Panc1 (cell line): ENCODE results near the gene ZNF831. TPM values are rescaled to one million over a fixed set of nuclear protein-coding genes. Genes with fewer than 3 reads are reported as not detected.

ENCODE experiments used
- ATAC-seq: fragments of 200-7000 bp; cut with Tn5 transposase; 2 replicates; pipeline ENCODE4 v1.9.1; 2020; ENCODE audit warnings: mild to moderate bottlenecking, moderate library complexity
- BruUV-seq: library from RNA; stranded (reverse); fragments of 400-500 nt; replicated peaks from 2 replicates; lab custom pipeline; 2021; lab: Mats Ljungman, UMichigan
- CTCF ChIA-PET: fragments of 300-600 bp; sonication (Branson Sonifier 250); formaldehyde crosslinking; loops from one replicate; lab custom pipeline; 2022; ENCODE audit warnings: antibody characterized with exemption; lab: Charles Lee
- POLR2A ChIA-PET: fragments of 300-600 bp; sonication (Branson Sonifier 250); formaldehyde crosslinking; loops from one replicate; lab custom pipeline; 2022; ENCODE audit warnings: antibody characterized with exemption; lab: Charles Lee
- DNase-seq: peaks from one replicate; pipeline ENCODE4 v3.0.0-alpha.2; 2010; ENCODE audit warnings: low read depth, low spot score
- H3K27ac ChIP-seq: 2 replicates; pipeline ENCODE4 v1.5.1; 2011; ENCODE audit warnings: mild to moderate bottlenecking, low read length, inconsistent platforms
- H3K27me3 ChIP-seq: fragments of 200-500 bp; sonication (Bioruptor generic); 2 replicates; pipeline ENCODE4 v1.6.0; 2014; ENCODE audit warnings: low read length, inconsistent platforms; ENCODE audit not compliant: control insufficient read depth, insufficient read depth
- H3K36me3 ChIP-seq: fragments of 200-500 bp; sonication (Bioruptor generic); 2 replicates; pipeline ENCODE4 v1.5.1; 2014; ENCODE audit warnings: inconsistent platforms, mild to moderate bottlenecking, low read length, moderate library complexity; ENCODE audit not compliant: control insufficient read depth, insufficient read depth
- H3K4me1 ChIP-seq: 2 replicates; pipeline ENCODE4 v1.5.1; 2011; ENCODE audit warnings: inconsistent platforms, mild to moderate bottlenecking, low read length, moderate library complexity; ENCODE audit not compliant: control insufficient read depth, insufficient read depth
- H3K4me3 ChIP-seq, 2 experiments: 2 replicates each; pipeline ENCODE4 v1.5.1; 2011 to 2012; ENCODE audit warnings: low read depth in 2 of 2, low read length in 2 of 2, mild to moderate bottlenecking in 2 of 2, inconsistent platforms in 1 of 2, moderate library complexity in 1 of 2
- H3K9me3 ChIP-seq: fragments of 200-500 bp; sonication (Bioruptor generic); 2 replicates; pipeline ENCODE4 v1.5.1; 2014; ENCODE audit warnings: low read depth, mild to moderate bottlenecking, inconsistent platforms, low read length, moderate library complexity; ENCODE audit not compliant: control insufficient read depth, insufficient read depth
- CTCF ChIP-seq: fragments of 450-650 bp; IDR thresholded peaks from 2 replicates; pipeline ENCODE4 v1.5.1; 2017; ENCODE audit warnings: mild to moderate bottlenecking
- POLR2AphosphoS5 ChIP-seq: IDR thresholded peaks from 2 replicates; pipeline ENCODE4 v1.6.1; 2012; ENCODE audit warnings: mild to moderate bottlenecking, low read depth, low read length, moderate library complexity
- REST ChIP-seq, 2 experiments: IDR thresholded peaks; 2 replicates each; pipeline ENCODE4 v1.6.1; 2011 to 2012; ENCODE audit warnings: low read depth in 2 of 2, control low read depth in 1 of 2, low read length in 1 of 2, mild to moderate bottlenecking in 1 of 2, moderate library complexity in 1 of 2; ENCODE audit not compliant: insufficient read depth in 1 of 2
- SIN3A ChIP-seq: IDR thresholded peaks from 2 replicates; pipeline ENCODE4 v1.6.1; 2012; ENCODE audit warnings: low read depth, mild to moderate bottlenecking, low read length, moderate library complexity, borderline replicate concordance; ENCODE audit not compliant: insufficient read depth
- TCF7L2 ChIP-seq: IDR thresholded peaks from 2 replicates; pipeline ENCODE4 v1.6.1; 2011; ENCODE audit warnings: mild to moderate bottlenecking, low read depth, low read length, inconsistent platforms
- in situ Hi-C: cut with HindIII; loops from 2 replicates; pipeline ENCODE4 v1.10.0; 2016; ENCODE audit warnings: low sequenced_read_pairs, low pct_unique_long_range_greater_than_20kb
- intact Hi-C: fragments of 100-400 bp; cut with micrococcal nuclease; formaldehyde crosslinking; loops from one replicate; pipeline ENCODE4 v1.10.0; 2022; ENCODE audit not compliant: unreplicated experiment
- total RNA-seq: library from RNA; stranded (reverse); gene quantifications from one replicate; pipeline ENCODE4 v1.2.1, GENCODE V29; 2021; ENCODE audit not compliant: unreplicated experiment

The ZNF831 gene
- total RNA-seq, 1 experiment from 2014 or later, result 0.03 TPM

DNA sequence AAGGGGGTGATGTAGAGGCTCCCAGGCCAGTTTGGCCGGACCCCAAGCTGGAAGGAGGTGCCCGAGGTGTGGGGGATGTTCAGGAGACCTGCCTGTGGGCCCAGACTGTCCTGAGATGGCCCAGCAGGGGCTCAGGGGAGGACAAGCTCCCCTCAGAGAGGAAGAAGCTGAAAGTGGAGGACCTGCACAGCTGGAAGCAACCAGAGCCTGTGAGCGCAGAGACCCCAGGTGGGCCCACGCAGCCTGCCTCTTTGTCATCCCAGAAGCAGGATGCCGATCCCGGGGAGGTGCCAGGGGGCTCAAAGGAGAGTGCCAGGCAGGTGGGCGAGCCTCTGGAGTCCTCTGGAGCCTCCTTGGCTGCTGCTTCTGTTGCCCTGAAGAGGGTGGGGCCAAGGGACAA lies 29.7 kb downstream of the ZNF831 start:
- H3K36me3 ChIP-seq, result no peaks in the 10 kb centered on the region
- H3K4me3 ChIP-seq, result no peak overlapping the region
- BruUV-seq, result no TSS peak
- TF ChIP-seq TCF7L2 (no peak), REST (IDR thresholded peaks at IDR 0.05; ENCODE audit: insufficient read depth in 1 of 2, low read depth in 2 of 2, low read length in 1 of 2) (no peak), CTCF (no peak), POLR2AphosphoS5 (no peak), SIN3A (no peak)
- no peak for ATAC-seq
- H3K27ac ChIP-seq, result no peak overlapping the region
- H3K4me1 ChIP-seq, result no peaks in the 10 kb centered on the region
- in situ Hi-C loops, result no loop called here
- no peak for DNase-seq
- no peaks in the 10 kb centered on the region for H3K9me3 ChIP-seq
- intact Hi-C loops, result no loop called here
- ChIA-PET CTCF (no interaction called here), POLR2A (no interaction called here)
- H3K27me3 ChIP-seq, result no peaks in the 10 kb centered on the region

DNA sequence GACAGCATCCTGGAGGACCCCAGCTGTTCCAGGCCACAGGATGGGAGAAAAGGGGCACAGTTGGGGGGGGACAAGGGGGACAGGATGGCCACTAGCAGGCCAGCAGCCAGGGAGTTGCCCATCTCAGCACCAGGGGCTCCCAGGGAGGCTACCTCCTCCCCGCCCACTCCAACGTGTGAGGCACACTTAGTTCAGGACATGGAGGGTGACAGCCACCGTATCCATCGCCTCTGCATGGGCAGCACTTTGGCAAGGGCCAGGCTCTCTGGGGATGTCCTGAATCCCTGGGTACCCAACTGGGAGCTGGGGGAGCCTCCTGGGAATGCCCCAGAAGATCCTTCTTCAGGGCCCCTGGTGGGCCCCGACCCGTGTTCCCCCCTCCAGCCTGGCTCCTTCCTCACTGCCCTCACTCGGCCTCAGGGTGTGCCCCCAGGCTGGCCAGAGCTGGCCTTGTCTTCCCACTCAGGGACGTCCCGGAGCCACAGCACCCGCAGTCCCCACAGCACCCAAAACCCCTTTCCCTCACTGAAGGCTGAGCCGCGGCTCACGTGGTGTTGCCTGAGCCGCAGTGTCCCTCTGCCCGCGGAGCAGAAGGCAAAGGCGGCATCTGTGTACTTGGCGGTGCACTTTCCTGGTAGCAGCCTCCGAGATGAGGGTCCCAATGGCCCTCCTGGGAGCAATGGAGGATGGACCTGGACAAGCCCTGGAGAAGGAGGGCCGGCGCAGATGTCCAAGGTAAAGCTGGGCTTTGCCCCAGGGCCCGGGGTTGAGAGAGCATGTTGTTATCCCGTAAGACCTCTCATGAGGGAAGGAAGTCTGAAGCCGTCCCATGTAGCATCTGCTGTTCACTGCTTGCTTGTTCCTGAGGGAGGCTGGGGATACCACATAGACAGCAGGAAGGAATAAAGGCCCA lies 30.7 kb downstream of the ZNF831 start:
- no peak for TF ChIP-seq SIN3A
- no peak for TF ChIP-seq TCF7L2
- H3K9me3 ChIP-seq, result no peaks in the 10 kb centered on the region
- no peak overlapping the region for H3K4me3 ChIP-seq
- ATAC-seq (no peak), DNase-seq (no peak)
- H3K4me1 ChIP-seq, result no peaks in the 10 kb centered on the region
- H3K27me3 ChIP-seq, result no peaks in the 10 kb centered on the region
- in situ Hi-C loops, result no loop called here
- ChIA-PET CTCF (no interaction called here), POLR2A (no interaction called here)
- no TSS peak for BruUV-seq
- intact Hi-C loops, result no loop called here
- H3K27ac ChIP-seq, result no peak overlapping the region
- no peaks in the 10 kb centered on the region for H3K36me3 ChIP-seq

DNA sequence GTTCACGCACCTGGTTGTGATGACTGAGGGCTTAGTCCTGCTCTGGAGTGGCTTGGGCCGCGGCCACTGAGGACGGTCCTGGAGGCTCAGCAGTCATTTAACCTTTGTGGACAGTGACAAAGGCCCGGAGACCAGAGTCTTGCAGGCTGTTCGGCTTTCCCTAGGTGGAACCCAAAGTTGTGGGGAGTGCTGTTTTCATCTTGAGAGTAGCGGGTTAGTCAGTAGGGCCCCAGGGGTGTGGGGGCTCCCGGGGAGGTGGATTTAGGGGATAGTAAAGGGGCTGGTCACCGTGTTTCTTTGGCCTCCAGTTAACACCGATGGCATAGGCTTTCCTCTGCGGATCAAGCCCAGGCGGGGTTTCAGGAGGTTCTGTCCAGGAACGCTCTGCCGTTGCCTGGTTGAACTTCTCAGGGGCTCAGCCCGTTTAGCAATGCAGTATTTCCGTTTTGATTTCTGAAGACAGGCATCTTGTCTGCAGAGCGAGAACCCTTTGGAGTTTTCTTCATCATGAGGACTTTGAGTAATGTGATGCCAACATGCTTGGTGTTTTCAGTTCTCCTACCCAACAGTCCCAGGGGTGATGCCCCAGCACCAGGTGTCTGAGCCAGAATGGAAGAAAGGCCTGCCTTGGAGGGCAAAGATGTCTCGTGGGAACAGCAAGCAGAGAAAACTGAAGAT lies 31.8 kb downstream of the ZNF831 start:
- DNase-seq (no peak), ATAC-seq (no peak)
- H3K27ac ChIP-seq, result no peak overlapping the region
- H3K36me3 ChIP-seq, result no peaks in the 10 kb centered on the region
- ChIA-PET CTCF (no interaction called here), POLR2A (no interaction called here)
- H3K9me3 ChIP-seq, result no peaks in the 10 kb centered on the region
- in situ Hi-C loops (no loop called here), intact Hi-C loops (no loop called here)
- BruUV-seq, result no TSS peak
- TF ChIP-seq POLR2AphosphoS5 (no peak), SIN3A (no peak), CTCF (no peak), TCF7L2 (no peak), REST (IDR thresholded peaks at IDR 0.05; ENCODE audit: insufficient read depth in 1 of 2, low read depth in 2 of 2, low read length in 1 of 2) (no peak)
- no peaks in the 10 kb centered on the region for H3K4me1 ChIP-seq
- no peak overlapping the region for H3K4me3 ChIP-seq
- H3K27me3 ChIP-seq, result peaks cover 4% of the 10 kb centered on the region
